ENCODE results near the gene MCUR1. TPM values are rescaled to one million over a fixed set of nuclear protein-coding genes. Genes with fewer than 3 reads are reported as not detected.

The MCUR1 gene
- total RNA-seq, 1 experiment from 2014 or later = 28.6 TPM

DNA sequence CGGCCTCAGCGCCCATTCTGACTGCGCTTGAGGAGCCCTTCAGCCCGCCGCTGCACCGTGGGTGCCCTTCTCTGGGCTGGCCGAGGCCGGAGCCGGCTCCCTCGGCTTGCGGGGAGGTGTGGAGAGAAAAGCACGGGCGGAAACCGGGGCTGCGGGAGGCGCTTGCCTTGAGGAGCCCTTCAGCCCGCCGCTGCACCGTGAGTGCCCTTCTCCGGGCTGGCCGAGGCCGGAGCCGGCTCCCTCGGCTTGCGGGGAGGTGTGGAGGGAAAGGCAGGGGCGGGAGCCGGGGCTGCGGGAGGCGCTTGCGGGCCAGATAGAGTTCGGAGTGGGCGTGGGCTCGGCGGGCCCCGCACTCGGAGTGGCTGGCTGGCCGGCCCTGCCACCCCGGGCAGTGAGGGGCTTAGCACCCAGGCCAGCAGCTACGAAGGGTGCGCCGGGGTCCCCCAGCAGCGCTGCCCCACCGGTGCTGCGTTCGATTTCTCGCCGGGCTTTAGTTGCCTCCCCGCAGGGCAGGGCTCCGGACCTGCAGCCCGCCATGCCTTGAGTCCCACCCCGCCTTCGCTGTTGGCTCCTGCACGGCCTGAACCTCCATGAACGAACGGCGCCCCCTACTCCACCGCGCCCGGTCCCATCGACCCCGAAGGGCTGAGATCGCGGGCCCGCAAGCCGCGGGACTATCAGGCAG is 45.7 kb upstream of the MCUR1 start:
- H3K27me3 ChIP-seq (ENCODE audit: low read length) = no peaks in the 10 kb centered on the region
- no TSS peak for BruUV-seq (replicated peaks)
- H3K27ac ChIP-seq (ENCODE audit: low read length) = no peak overlapping the region
- H3K79me2 ChIP-seq (ENCODE audit: low read length) = no peaks in the 10 kb centered on the region
- no peaks in the 10 kb centered on the region for H3K9me2 ChIP-seq (replicated peaks; ENCODE audit: low read length)
- intact Hi-C loops (cut with micrococcal nuclease) = no loop called here
- CTCF ChIA-PET = no interaction called here
- TF ChIP-seq EZH2phosphoT487 (IDR thresholded peaks at IDR 0.05; ENCODE audit: borderline replicate concordance, low read length) = no peak
- TF ChIP-seq EZH2 (IDR thresholded peaks at IDR 0.05; ENCODE audit: low read length, unreplicated experiment) = no peak
- TF ChIP-seq, protein P1, sequence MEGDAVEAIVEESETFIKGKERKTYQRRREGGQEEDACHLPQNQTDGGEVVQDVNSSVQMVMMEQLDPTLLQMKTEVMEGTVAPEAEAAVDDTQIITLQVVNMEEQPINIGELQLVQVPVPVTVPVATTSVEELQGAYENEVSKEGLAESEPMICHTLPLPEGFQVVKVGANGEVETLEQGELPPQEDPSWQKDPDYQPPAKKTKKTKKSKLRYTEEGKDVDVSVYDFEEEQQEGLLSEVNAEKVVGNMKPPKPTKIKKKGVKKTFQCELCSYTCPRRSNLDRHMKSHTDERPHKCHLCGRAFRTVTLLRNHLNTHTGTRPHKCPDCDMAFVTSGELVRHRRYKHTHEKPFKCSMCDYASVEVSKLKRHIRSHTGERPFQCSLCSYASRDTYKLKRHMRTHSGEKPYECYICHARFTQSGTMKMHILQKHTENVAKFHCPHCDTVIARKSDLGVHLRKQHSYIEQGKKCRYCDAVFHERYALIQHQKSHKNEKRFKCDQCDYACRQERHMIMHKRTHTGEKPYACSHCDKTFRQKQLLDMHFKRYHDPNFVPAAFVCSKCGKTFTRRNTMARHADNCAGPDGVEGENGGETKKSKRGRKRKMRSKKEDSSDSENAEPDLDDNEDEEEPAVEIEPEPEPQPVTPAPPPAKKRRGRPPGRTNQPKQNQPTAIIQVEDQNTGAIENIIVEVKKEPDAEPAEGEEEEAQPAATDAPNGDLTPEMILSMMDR (conservative IDR thresholded peaks at IDR 0.05; ENCODE audit: low read depth, low read length) = no peak
- no peak overlapping the region for H3K9ac ChIP-seq (ENCODE audit: low read length)
- DNase-seq (no peak), ATAC-seq (no peak)
- H3K4me1 ChIP-seq (ENCODE audit: insufficient read depth, low read length) = peaks cover 5% of the 10 kb centered on the region
- H3K4me3 ChIP-seq (ENCODE audit: low read length) = no peak overlapping the region
- H3K9me3 ChIP-seq (ENCODE audit: low read length) = no peaks in the 10 kb centered on the region
- H3K4me2 ChIP-seq (ENCODE audit: low read length) = no peak overlapping the region
- no peaks in the 10 kb centered on the region for H3K36me3 ChIP-seq (ENCODE audit: low read depth, low read length)
- H2AFZ ChIP-seq (ENCODE audit: low read length) = no peak overlapping the region
- POLR2A ChIA-PET (ENCODE audit: unreplicated experiment) = no interaction called here
- H3F3A ChIP-seq (ENCODE audit: low read length, unreplicated experiment) = no peaks in the 10 kb centered on the region
- no peaks in the 10 kb centered on the region for H4K20me1 ChIP-seq (ENCODE audit: low read length)

DNA sequence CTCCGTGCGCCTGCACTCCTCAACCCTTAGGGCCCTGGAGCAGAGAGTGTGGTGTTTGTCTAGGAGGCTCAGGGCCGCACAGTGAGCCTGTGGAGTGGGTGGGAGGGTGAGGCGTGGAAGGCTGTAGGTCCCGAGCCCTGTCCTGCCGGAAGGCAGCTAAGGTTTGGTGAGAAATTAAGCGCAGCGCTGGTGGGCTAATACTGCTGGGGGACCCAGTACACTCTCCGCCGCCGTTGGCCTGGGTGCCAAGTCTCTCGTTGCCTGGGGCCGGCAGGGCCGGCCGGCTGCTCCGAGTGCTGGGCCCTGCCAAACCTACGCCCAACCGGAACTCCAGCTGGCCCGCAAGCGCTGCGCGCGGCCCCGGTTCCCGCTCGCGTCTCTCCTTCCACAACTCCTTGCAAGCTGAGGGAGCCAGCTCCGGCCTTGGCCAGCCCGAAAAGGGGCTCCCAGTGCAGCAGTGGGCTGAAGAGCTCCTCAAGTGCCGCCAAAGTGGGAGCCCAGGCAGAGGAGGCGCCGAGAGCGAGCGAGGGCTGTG is 40.4 kb upstream of the MCUR1 start:
- no peaks in the 10 kb centered on the region for H3F3A ChIP-seq (ENCODE audit: low read length, unreplicated experiment)
- H2AFZ ChIP-seq (ENCODE audit: low read length) = no peak overlapping the region
- no peak overlapping the region for H3K4me3 ChIP-seq (ENCODE audit: low read length)
- no peak overlapping the region for H3K4me2 ChIP-seq (ENCODE audit: low read length)
- no peaks in the 10 kb centered on the region for H3K9me3 ChIP-seq (ENCODE audit: low read length)
- no TSS peak for BruUV-seq (replicated peaks)
- ATAC-seq = no peak
- no peaks in the 10 kb centered on the region for H3K79me2 ChIP-seq (ENCODE audit: low read length)
- intact Hi-C loops (cut with micrococcal nuclease) = no loop called here
- H3K36me3 ChIP-seq (ENCODE audit: low read depth, low read length) = no peaks in the 10 kb centered on the region
- no peaks in the 10 kb centered on the region for H3K4me1 ChIP-seq (ENCODE audit: insufficient read depth, low read length)
- CTCF ChIA-PET = no interaction called here
- H3K27ac ChIP-seq (ENCODE audit: low read length) = no peak overlapping the region
- DNase-seq = no peak
- no peak overlapping the region for H3K9ac ChIP-seq (ENCODE audit: low read length)
- no peaks in the 10 kb centered on the region for H4K20me1 ChIP-seq (ENCODE audit: low read length)
- POLR2A ChIA-PET (ENCODE audit: unreplicated experiment) = no interaction called here
- no peaks in the 10 kb centered on the region for H3K27me3 ChIP-seq (ENCODE audit: low read length)
- no peaks in the 10 kb centered on the region for H3K9me2 ChIP-seq (replicated peaks; ENCODE audit: low read length)
- TF ChIP-seq EZH2 (IDR thresholded peaks at IDR 0.05; ENCODE audit: low read length, unreplicated experiment) (no peak), EZH2phosphoT487 (IDR thresholded peaks at IDR 0.05; ENCODE audit: borderline replicate concordance, low read length) (no peak)

DNA sequence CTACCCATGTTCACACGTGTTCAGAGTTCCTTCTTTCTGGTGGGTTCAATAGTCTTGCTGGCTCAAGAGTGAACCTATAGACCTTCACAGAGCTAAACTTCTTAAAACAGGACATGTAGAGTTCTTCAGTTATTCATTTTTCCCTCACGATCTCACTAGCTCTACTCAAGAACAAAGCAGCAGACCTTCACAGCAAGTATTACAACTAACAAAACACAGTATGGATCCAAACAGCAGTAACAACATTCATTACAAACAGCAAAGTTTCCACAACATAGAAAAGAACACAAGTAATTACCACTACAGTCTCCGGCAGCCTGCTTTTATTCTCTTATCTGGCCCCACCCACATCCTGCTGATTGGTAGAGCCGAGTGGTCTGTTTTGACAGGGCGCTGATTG is 39.5 kb upstream of the MCUR1 start:
- BruUV-seq (replicated peaks) = no TSS peak
- no peaks in the 10 kb centered on the region for H3K27me3 ChIP-seq (ENCODE audit: low read length)
- no peaks in the 10 kb centered on the region for H3K9me3 ChIP-seq (ENCODE audit: low read length)
- no peak overlapping the region for H3K4me2 ChIP-seq (ENCODE audit: low read length)
- no peak overlapping the region for H3K27ac ChIP-seq (ENCODE audit: low read length)
- no peak overlapping the region for H3K4me3 ChIP-seq (ENCODE audit: low read length)
- ChIA-PET POLR2A (ENCODE audit: unreplicated experiment) (no interaction called here), CTCF (no interaction called here)
- no peaks in the 10 kb centered on the region for H4K20me1 ChIP-seq (ENCODE audit: low read length)
- H3F3A ChIP-seq (ENCODE audit: low read length, unreplicated experiment) = no peaks in the 10 kb centered on the region
- no peak for TF ChIP-seq EZH2 (IDR thresholded peaks at IDR 0.05; ENCODE audit: low read length, unreplicated experiment)
- ATAC-seq (no peak), DNase-seq (no peak)
- no peaks in the 10 kb centered on the region for H3K9me2 ChIP-seq (replicated peaks; ENCODE audit: low read length)
- no peak overlapping the region for H2AFZ ChIP-seq (ENCODE audit: low read length)
- intact Hi-C loops (cut with micrococcal nuclease) = no loop called here
- no peaks in the 10 kb centered on the region for H3K36me3 ChIP-seq (ENCODE audit: low read depth, low read length)
- H3K4me1 ChIP-seq (ENCODE audit: insufficient read depth, low read length) = no peaks in the 10 kb centered on the region
- no peaks in the 10 kb centered on the region for H3K79me2 ChIP-seq (ENCODE audit: low read length)
- no peak overlapping the region for H3K9ac ChIP-seq (ENCODE audit: low read length)

All from PC-3 (cell line).